Cardiac muscle cell (in vitro differentiated cells and primary cell): ENCODE measurements around the gene CGNL1. TPM values are rescaled to one million over a fixed set of nuclear protein-coding genes. Genes with fewer than 3 reads are reported as not detected.

ENCODE experiments used
- DNase-seq, 2 donors: peaks; one replicate each; pipeline versions ENCODE4 v3.0.0 to v3.0.0-alpha.2; 2010 to 2017; ENCODE audit warnings: low read depth in 1 of 2, low spot score in 1 of 2
- H3K27ac ChIP-seq: fragments of 200-600 bp; sonication (generic); 2 replicates; pipeline ENCODE4 v1.5.1; 2016
- H3K27me3 ChIP-seq: fragments of 200-600 bp; sonication (generic); 2 replicates; pipeline ENCODE4 v1.6.0; 2016; ENCODE audit warnings: control low read depth
- H3K36me3 ChIP-seq: fragments of 200-600 bp; sonication (generic); 2 replicates; pipeline ENCODE4 v1.5.1; 2016; ENCODE audit warnings: control low read depth
- H3K4me1 ChIP-seq: fragments of 200-600 bp; sonication (generic); 2 replicates; pipeline ENCODE4 v1.8.1; 2017; ENCODE audit warnings: low read depth, mild to moderate bottlenecking, mixed run types
- H3K4me3 ChIP-seq: fragments of 200-600 bp; sonication (generic); 2 replicates; pipeline ENCODE4 v1.5.1; 2016; ENCODE audit warnings: mild to moderate bottlenecking
- H3K9me3 ChIP-seq: fragments of 200-600 bp; sonication (generic); 2 replicates; pipeline ENCODE4 v1.5.1; 2017; ENCODE audit warnings: low read depth, mild to moderate bottlenecking, control low read depth
- polyA plus RNA-seq: library from polyadenylated mRNA; unstranded; fragments of >200 nt; fragmentation: Nextera tagmentation; extraction: Ambion mirVana; gene quantifications from 2 replicates; pipeline ENCODE4 v1.2.1, GENCODE V29; 2016
- total RNA-seq: library from RNA; depleted of rRNA; stranded (reverse); fragments of >200 nt; gene quantifications from 2 replicates; pipeline ENCODE4 v1.2.3, GENCODE V29; 2016
- TF ChIP-seq, protein P1 (sequence below): IDR thresholded peaks from 2 replicates; pipeline ENCODE4 v1.5.1; 2012; ENCODE audit warnings: low read depth, mild to moderate bottlenecking, low read length

Gene CGNL1
- total and polyA plus RNA-seq, 2 experiments from 2014 or later: 62.9 to 134 TPM

GRCh38 chr15:57352535-57353316, 23.6 kb upstream of the CGNL1 start:
- H3K4me3 ChIP-seq: no peak overlapping the region

GRCh38 chr15:57353317-57353804, 22.9 kb upstream of the CGNL1 start:
- H3K9me3 ChIP-seq: no peaks in the 10 kb centered on the region

More at GRCh38 chr15:57352535-57353316, 23.6 kb upstream of the CGNL1 start:
- TF ChIP-seq, protein P1, sequence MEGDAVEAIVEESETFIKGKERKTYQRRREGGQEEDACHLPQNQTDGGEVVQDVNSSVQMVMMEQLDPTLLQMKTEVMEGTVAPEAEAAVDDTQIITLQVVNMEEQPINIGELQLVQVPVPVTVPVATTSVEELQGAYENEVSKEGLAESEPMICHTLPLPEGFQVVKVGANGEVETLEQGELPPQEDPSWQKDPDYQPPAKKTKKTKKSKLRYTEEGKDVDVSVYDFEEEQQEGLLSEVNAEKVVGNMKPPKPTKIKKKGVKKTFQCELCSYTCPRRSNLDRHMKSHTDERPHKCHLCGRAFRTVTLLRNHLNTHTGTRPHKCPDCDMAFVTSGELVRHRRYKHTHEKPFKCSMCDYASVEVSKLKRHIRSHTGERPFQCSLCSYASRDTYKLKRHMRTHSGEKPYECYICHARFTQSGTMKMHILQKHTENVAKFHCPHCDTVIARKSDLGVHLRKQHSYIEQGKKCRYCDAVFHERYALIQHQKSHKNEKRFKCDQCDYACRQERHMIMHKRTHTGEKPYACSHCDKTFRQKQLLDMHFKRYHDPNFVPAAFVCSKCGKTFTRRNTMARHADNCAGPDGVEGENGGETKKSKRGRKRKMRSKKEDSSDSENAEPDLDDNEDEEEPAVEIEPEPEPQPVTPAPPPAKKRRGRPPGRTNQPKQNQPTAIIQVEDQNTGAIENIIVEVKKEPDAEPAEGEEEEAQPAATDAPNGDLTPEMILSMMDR: no peak
- Histone ChIP-seq H3K9me3 (no peaks in the 10 kb centered on the region), H3K36me3 (no peaks in the 10 kb centered on the region), H3K27me3 (no peaks in the 10 kb centered on the region), H3K4me1 (peaks cover 19% of the 10 kb centered on the region), H3K27ac (no peak overlapping the region)
- no peak for DNase-seq

GRCh38 chr15:57354436-57355123, 21.7 kb upstream of the CGNL1 start:
- Histone ChIP-seq H3K27me3 (no peaks in the 10 kb centered on the region), H3K27ac (no peak overlapping the region), H3K4me1 (peaks cover 19% of the 10 kb centered on the region), H3K9me3 (no peaks in the 10 kb centered on the region), H3K36me3 (no peaks in the 10 kb centered on the region), H3K4me3 (no peak overlapping the region)
- no peak for DNase-seq
- TF ChIP-seq, protein P1: no peak

More at GRCh38 chr15:57353317-57353804, 22.9 kb upstream of the CGNL1 start:
- no peak overlapping the region for H3K4me3 ChIP-seq
- no peak overlapping the region for H3K27ac ChIP-seq
- TF ChIP-seq, protein P1: no peak
- no peaks in the 10 kb centered on the region for H3K36me3 ChIP-seq
- no peaks in the 10 kb centered on the region for H3K27me3 ChIP-seq
- peaks cover 19% of the 10 kb centered on the region for H3K4me1 ChIP-seq
- no peak for DNase-seq

DNA sequence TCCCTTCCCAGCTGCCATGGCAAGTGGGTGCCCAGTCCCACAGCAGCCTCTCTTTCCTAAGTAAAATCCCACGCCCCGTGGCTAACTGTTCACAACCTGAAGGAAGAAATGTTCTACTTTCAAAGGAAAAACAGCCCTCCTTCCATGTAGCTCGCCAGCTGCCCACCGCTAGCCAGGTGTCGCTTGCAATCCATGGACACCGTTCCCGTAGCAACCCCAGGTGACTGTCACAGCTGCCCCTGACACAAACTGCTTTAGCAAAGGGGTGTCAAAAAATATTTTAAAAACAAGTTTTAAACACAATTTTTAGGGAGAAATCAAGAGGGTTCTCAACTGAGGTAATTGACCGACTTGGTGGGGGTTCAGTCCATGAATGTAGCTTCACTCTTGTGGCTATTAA, 21.0 kb upstream of the CGNL1 start:
- no peak for DNase-seq
- TF ChIP-seq, protein P1: no peak
- no peak overlapping the region for H3K27ac ChIP-seq
- H3K36me3 ChIP-seq: no peaks in the 10 kb centered on the region
- no peaks in the 10 kb centered on the region for H3K9me3 ChIP-seq
- H3K4me3 ChIP-seq: no peak overlapping the region
- peaks cover 19% of the 10 kb centered on the region for H3K4me1 ChIP-seq
- no peaks in the 10 kb centered on the region for H3K27me3 ChIP-seq

DNA sequence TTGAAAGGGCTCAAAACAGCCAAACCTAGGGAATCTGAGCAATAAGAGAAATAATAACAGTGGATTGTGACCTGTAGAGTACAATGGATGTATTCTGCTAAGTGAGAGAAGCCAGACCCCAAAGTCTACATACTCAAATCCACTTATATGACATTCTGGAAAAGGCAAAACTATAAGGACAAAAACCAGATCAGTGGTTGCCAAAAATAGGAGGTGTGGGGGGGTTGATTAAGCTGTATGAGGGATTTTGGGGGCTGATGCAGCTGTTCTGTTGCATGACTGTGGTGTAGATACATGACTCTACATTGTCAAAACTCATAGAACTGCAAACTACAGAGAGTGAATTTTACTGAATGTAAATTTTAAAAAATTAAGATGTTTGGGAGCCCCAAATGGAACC, 20.1 kb upstream of the CGNL1 start:
- TF ChIP-seq, protein P1: no peak
- Histone ChIP-seq H3K27ac (peak overlapping the region; percentile 89), H3K4me1 (peaks cover 19% of the 10 kb centered on the region), H3K9me3 (no peaks in the 10 kb centered on the region), H3K27me3 (no peaks in the 10 kb centered on the region), H3K36me3 (no peaks in the 10 kb centered on the region), H3K4me3 (no peak overlapping the region)
- peak in 1 of 2 donors; percentile 37 for DNase-seq
